ENCODE data around the gene ZNF827.

The ZNF827 gene

DNA sequence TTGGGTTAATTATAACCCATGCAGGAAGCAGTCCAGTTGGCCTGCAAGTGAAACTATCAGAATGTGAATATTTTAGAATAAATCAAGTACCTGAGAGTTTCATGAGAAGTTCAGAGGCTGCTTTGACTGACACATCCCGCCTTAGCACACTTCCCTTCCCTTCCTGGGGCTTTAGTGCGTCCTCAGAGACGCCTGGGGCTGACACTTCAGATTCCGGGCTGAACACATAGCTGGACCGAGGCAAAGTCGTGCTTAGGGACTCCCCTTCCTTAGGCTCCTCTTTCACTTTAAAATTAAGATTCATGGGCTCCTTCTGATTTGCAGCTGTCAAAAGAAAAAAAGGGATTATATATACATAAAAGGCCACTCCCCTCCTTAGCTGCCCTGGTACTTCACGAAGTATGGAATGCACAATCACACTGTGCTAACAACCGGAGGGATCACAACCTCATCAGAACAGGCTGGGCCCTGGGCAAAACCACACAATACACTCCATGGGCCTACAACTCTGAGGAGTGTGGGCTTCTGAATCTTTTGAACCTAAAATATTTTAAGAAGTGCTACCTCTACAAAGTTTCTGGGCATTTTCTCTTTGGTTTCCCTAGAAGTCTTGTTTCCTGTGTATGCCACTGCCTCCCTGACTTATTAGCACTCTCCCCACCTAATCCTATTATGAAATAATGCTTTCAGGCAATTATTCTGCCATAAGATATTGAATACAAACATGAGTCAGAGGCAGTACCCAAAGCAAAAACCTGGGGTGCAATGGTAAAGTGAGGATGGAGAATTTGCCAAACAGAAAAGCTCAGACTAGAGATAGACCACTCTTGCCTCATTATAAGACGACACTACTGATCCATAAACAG is 68.2 kb downstream of the ZNF827 start:
- no peak overlapping the region for H3K4me3 ChIP-seq (ENCODE audit: low read depth, low read length)
- DNase-seq (ENCODE audit: low read depth) = no peak

DNA sequence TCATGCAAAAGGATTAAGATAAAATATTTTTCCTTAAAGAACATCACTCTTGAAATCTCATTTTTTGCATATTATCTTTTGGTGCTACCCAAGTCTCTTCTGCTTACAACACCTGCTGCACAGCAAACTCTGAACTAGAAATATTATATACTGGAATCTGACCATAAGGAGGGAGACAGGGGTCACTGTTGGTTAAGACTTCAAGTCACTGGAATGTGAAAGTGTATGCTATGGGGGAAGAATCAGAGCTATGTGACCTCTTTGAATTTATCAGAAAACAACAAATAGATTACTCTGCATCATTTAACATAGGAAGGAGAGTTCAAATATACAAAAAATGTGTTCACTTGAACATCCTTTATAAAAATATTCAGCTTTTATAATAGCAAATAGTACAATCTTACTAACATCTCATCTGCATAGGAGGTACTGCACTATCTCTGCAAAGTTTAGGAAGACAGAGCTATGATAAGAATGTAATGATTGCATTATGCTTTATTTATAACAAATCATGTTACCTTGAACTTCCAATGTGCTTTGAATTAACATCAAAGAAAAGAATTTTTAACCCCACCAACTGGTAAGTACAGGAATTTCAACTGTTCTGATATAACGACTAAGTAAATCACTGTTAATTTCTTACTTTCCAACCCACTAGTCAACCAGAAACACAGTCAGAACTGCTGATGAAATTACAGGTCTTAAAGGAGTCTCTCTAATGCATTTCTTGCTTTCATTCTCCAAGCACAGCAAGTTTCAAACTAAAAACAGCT is 69.8 kb downstream of the ZNF827 start:
- DNase-seq (ENCODE audit: low read depth) = no peak
- no peak overlapping the region for H3K4me3 ChIP-seq (ENCODE audit: low read depth, low read length)

- no peak for DNase-seq (ENCODE audit: low read depth)
- no peak overlapping the region for H3K4me3 ChIP-seq (ENCODE audit: low read depth, low read length)
Observed at GRCh38 chr4:145867406-145867805, 71.2 kb downstream of the ZNF827 start.

DNA sequence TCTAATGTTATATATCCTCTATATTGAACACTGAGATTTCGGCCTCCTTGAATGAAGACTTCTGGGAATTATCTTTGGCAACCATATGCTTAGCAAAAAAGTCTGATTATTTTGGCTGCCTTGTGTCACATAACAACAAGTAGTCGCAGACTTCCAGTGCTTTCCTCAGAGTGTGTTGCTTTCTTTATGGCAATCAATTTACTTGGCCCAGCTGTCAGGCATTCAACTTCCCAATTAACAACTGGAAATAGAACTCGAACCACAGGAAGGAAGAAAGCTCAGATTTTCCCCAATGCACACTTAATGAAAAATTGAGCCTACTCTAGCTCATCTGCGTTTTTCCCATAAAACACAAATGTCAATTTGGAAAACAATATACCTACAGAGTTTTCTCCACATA is 71.6 kb downstream of the ZNF827 start:
- no peak overlapping the region for H3K4me3 ChIP-seq (ENCODE audit: low read depth, low read length)
- DNase-seq (ENCODE audit: low read depth) = no peak

DNA sequence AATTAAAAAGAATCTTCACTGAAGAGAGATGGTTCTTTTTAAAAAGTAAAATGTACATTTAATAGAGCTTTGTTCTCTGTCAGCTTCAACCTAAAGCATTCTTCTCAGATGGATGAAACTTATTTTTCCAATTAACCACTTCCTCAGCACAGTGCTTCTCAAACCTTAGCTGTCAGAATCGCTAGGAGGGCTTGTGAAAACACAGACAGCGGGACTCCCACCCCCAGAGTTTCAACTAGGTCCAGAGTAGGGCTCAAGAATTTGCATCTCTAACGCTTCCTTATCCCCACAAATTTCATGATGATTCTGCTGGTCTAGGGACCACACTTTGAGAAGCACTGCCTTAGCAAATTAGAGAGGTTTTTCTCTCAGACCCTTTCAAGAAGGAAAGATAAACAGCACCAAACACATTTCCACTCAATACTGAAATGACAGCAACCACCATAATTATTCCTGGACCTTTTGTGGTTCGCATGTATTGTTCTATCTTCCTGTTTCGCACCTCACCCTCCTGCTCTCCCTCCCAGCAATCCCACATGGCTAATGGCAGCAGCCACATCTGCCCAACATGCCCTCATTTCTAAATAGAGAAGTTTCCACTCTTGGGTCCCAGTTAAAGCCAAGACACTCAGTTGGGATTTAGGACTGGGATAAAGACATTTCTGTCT is 73.2 kb downstream of the ZNF827 start:
- no peak for DNase-seq (ENCODE audit: low read depth)
- no peak overlapping the region for H3K4me3 ChIP-seq (ENCODE audit: low read depth, low read length)

DNA sequence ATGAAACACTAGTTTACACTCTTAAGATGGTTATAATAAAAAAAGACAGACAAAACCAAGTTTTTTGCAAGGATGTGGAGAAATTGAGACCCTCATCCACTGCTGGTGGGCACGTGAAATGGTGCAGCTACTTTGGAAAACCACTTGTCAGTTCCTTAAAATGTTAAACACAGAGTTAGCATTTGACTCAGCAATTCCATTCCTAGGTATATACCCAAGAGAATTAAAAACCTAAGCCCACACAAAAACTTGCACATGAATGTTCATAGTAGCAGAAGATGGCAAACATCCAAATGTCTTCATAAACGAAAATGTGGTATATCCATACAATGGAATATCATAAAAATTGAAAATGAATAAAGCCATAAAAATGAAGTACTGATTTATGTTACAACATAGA is 75.4 kb downstream of the ZNF827 start:
- DNase-seq (ENCODE audit: low read depth) = no peak
- no peak overlapping the region for H3K4me3 ChIP-seq (ENCODE audit: low read depth, low read length)

- no peak overlapping the region for H3K4me3 ChIP-seq (ENCODE audit: low read depth, low read length)
- DNase-seq (ENCODE audit: low read depth) = no peak
Observed at GRCh38 chr4:145861336-145862318, 77.0 kb downstream of the ZNF827 start.

DNA sequence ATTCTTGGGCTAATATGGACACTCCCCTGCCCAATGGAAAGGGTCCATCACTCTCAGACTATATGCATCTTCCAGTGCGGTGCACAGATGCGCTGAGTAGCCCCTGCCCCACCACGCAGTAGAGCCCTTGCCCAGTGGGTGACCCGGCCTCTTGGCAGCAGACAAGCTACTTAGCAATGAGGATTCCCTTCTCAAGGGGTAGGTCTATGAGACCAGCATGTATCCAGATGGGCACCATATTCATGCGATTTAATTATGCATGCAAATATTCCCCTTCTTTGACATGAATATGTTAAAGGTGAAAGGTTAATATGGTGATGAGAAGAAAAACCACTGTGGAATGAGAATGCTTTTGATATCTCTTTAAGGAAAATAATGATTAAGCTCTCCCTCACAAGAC is 77.7 kb downstream of the ZNF827 start:
- no peak overlapping the region for H3K4me3 ChIP-seq (ENCODE audit: low read depth, low read length)
- no peak for DNase-seq (ENCODE audit: low read depth)

GRCh38 chr4:145860446-145860845 is 78.2 kb downstream of the ZNF827 start:
- no peak for DNase-seq (ENCODE audit: low read depth)
- H3K4me3 ChIP-seq (ENCODE audit: low read depth, low read length) = no peak overlapping the region

DNA sequence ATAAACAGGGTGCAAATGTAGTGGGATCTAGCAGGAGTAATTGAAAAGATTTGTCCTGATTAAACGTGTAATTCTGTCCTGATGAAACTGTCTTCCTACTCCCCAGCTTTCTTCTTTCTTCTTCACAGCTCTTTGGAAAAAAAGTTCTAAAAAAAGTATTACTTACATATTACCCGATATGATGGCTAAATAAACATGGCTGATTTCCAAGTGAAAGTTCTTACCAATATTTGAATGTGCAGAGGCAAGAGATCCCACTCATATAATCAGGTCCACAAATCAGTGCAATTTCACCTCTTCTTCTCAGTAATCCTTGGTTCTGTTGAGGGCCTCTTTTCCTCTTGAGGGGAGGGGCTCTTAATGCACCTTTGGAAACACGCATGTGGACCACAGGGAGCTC is 78.7 kb downstream of the ZNF827 start:
- H3K4me3 ChIP-seq (ENCODE audit: low read depth, low read length) = no peak overlapping the region
- no peak for DNase-seq (ENCODE audit: low read depth)

GRCh38 chr4:145859426-145859825 is 79.2 kb downstream of the ZNF827 start:
- no peak for DNase-seq (ENCODE audit: low read depth)

GRCh38 chr4:145852256-145852839 is 86.3 kb downstream of the ZNF827 start:
- no peak for DNase-seq (ENCODE audit: low read depth)
- no peak overlapping the region for H3K4me3 ChIP-seq (ENCODE audit: low read depth, low read length)

More at GRCh38 chr4:145859426-145859825, 79.2 kb downstream of the ZNF827 start:
- H3K4me3 ChIP-seq (ENCODE audit: low read depth, low read length) = no peak overlapping the region

DNA sequence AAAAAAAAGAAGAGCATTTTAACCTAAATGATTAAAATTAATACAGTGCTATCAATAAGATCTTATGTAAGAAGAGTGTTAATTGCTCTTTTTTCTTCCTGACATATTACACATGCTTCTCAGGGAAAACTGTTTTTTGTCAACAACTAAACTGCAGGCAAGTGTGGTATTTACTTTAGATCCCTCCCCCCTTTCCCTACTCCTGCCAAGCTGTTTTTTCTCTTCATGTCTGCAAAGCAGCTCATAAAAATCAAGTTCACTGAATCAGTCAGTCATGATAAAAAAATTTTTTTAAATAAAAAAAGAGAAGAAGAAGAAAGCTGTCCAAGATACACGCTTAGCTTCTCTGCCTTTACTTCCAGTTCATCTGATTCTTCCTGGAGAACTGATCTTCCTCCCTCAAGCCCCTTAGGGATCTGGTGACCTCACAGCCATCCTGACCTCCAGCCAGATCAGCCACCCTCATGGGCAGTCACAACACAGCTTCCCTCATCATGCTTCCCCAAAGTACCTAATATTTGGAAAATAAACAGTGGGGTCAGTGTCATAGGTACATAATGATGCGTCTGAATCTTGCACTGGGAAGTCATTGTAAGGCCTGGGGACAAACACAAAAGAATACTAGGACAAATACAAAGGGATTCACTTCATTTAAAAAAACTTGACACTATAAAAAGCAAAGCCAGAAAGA is 87.0 kb downstream of the ZNF827 start:
- H3K4me3 ChIP-seq (ENCODE audit: low read depth, low read length) = no peak overlapping the region
- DNase-seq (ENCODE audit: low read depth) = no peak

- DNase-seq (ENCODE audit: low read depth) = no peak
- no peak overlapping the region for H3K4me3 ChIP-seq (ENCODE audit: low read depth, low read length)
Observed at GRCh38 chr4:145847764-145848163, 90.9 kb downstream of the ZNF827 start.

DNA sequence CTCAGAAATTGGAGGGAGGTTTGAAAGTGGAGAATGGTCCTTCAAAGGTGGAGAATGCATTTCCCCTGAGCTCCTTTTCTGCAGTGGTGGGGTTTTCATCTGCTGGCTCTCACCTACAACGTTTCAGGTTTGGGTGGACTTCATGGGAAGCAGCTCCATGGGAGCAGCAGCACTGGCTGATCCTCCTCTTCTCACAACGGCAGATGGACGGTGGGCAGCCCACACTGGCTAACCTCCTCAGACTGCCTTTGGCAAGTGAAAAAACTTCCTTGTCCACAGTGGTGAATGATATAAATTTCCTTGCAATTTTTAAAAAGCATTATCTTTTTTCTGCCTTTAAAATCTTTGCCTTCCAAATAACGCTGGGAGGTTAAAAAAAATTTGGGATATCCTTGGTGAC is 93.5 kb downstream of the ZNF827 start:
- no peak for DNase-seq (ENCODE audit: low read depth)

DNA sequence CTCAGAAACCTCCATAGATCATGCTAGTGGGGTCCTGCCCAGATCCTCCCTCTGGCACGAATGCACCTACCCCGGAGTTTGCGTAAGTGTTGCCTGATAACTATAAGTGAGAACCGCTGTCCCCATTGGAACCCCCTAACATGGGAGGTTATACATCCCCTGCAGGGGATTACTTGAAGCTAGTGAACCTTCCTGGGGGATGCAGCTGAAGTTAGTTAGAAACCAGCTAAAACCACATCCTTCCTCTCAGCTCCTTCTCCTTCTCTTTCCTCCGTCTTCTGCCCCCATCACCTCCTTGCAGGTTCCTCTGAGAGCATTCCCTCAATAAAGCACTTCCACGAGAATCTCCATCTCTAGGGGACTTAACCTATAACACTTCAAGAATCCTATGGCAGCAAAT is 95.0 kb downstream of the ZNF827 start:
- H3K4me3 ChIP-seq (ENCODE audit: low read depth, low read length) = no peak overlapping the region
- DNase-seq (ENCODE audit: low read depth) = no peak

More for the DNA sequence above, 93.5 kb downstream of the ZNF827 start:
- H3K4me3 ChIP-seq (ENCODE audit: low read depth, low read length) = no peak overlapping the region

DNA sequence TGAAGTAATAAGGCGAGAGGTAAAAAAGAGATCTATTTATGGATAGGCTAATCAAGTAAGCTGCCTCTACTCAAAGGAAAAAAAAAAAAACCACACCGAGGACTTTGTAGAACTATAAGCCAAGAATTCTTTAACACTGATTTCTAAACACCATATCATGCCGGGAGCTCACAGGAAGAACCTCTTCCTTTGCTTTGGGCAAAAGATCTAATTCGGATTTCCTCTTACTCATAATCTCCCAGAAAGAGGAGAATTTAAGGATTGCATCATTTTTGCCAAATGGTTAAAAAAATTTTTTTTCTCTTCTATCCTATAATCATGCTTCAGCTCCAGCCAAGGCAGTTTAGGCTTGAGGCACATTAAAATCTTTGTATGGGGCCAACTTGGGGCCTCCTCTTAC is 95.5 kb downstream of the ZNF827 start:
- H3K4me3 ChIP-seq (ENCODE audit: low read depth, low read length) = no peak overlapping the region
- DNase-seq (ENCODE audit: low read depth) = peak; percentile 48

DNA sequence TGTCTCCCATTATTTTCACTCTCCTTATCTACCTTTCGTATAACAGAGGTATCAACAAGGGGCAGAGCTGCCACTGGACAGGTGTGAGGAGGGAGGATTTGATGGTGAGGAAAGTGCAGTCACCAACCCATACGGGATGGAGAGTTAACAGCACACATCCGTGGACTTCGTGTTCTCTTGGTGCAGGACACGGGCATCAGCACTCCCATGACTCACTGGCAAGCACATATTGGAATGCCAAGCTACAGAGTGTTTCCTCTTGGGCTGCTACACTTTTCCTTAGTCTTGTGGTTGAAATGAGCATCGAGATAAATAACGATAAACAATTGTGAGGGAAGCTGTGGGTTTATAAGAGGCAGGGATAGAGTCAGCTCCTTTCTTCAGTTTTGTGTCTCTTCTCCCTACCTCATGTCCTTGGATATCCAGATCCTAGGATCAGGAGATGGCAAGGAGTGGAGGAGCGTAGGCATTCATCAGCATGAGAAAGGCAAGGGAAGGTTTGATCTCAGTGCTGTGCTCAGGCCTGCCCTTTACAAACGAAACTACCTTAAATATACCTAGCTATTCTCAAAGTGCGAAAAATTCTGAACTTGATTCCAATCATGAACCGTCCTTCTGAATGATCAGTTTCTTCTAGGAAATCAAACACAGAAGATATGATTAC is 96.3 kb downstream of the ZNF827 start:
- no peak for DNase-seq (ENCODE audit: low read depth)
- H3K4me3 ChIP-seq (ENCODE audit: low read depth, low read length) = no peak overlapping the region
